ENCODE data around the gene CAMK2A. TPM values are rescaled to one million over a fixed set of nuclear protein-coding genes. Genes with fewer than 3 reads are reported as not detected.

The CAMK2A gene
- total RNA-seq, 1 donor from 2014 or later: not detected

- Mint-ChIP-seq H3K27ac (no peak overlapping the region), H3K4me1 (ENCODE audit: low read depth) (no peaks in the 10 kb centered on the region), H3K36me3 (ENCODE audit: insufficient read depth) (no peaks in the 10 kb centered on the region), H3K9me3 (ENCODE audit: low read depth) (no peaks in the 10 kb centered on the region), H3K4me3 (ENCODE audit: low read depth) (no peak overlapping the region), H3K27me3 (peaks cover 37% of the 10 kb centered on the region)
- no peak for TF ChIP-seq CTCF (IDR thresholded peaks at IDR 0.05; ENCODE audit: unreplicated experiment)
- no peak for DNase-seq (ENCODE audit: low spot score, unreplicated experiment)
Measured at GRCh38 chr5:150295741-150296486, 6.3 kb upstream of the CAMK2A start.

GRCh38 chr5:150295172-150295634 lies 5.6 kb upstream of the CAMK2A start:
- no peak overlapping the region for H3K4me3 Mint-ChIP-seq (ENCODE audit: low read depth)
- TF ChIP-seq CTCF (IDR thresholded peaks at IDR 0.05; ENCODE audit: unreplicated experiment): no peak
- no peaks in the 10 kb centered on the region for H3K4me1 Mint-ChIP-seq (ENCODE audit: low read depth)
- no peaks in the 10 kb centered on the region for H3K9me3 Mint-ChIP-seq (ENCODE audit: low read depth)
- peaks cover 33% of the 10 kb centered on the region for H3K27me3 Mint-ChIP-seq
- H3K27ac Mint-ChIP-seq: no peak overlapping the region
- no peaks in the 10 kb centered on the region for H3K36me3 Mint-ChIP-seq (ENCODE audit: insufficient read depth)
- no peak for DNase-seq (ENCODE audit: low spot score, unreplicated experiment)

GRCh38 chr5:150294551-150295071 lies 5.0 kb upstream of the CAMK2A start:
- H3K4me1 Mint-ChIP-seq (ENCODE audit: low read depth): no peaks in the 10 kb centered on the region
- H3K9me3 Mint-ChIP-seq (ENCODE audit: low read depth): no peaks in the 10 kb centered on the region
- no peaks in the 10 kb centered on the region for H3K36me3 Mint-ChIP-seq (ENCODE audit: insufficient read depth)
- no peak for TF ChIP-seq CTCF (IDR thresholded peaks at IDR 0.05; ENCODE audit: unreplicated experiment)
- H3K4me3 Mint-ChIP-seq (ENCODE audit: low read depth): no peak overlapping the region
- peaks cover 31% of the 10 kb centered on the region for H3K27me3 Mint-ChIP-seq
- no peak overlapping the region for H3K27ac Mint-ChIP-seq
- no peak for DNase-seq (ENCODE audit: low spot score, unreplicated experiment)

GRCh38 chr5:150293091-150293941 lies 3.7 kb upstream of the CAMK2A start:
- Mint-ChIP-seq H3K27me3 (peaks cover 30% of the 10 kb centered on the region), H3K4me3 (ENCODE audit: low read depth) (no peak overlapping the region)
- TF ChIP-seq CTCF (IDR thresholded peaks at IDR 0.05; ENCODE audit: unreplicated experiment): no peak

More at GRCh38 chr5:150293091-150293941, 3.7 kb upstream of the CAMK2A start:
- Mint-ChIP-seq H3K27ac (no peak overlapping the region), H3K4me1 (ENCODE audit: low read depth) (no peaks in the 10 kb centered on the region), H3K9me3 (ENCODE audit: low read depth) (no peaks in the 10 kb centered on the region), H3K36me3 (ENCODE audit: insufficient read depth) (no peaks in the 10 kb centered on the region)
- no peak for DNase-seq (ENCODE audit: low spot score, unreplicated experiment)

All from progenitor cell of endocrine pancreas (in vitro differentiated cells).